Measurements from ENCODE around the gene CDKAL1.
A peak's percentile ranks its signal among the peaks of the same experiment; 100 is the strongest.

CDKAL1 gene

GRCh38 chr6:20960067-20960466 is 425.8 kb downstream of the CDKAL1 start:
- no peak for DNase-seq (ENCODE audit: low spot score)

GRCh38 chr6:20965276-20965675 is 431.0 kb downstream of the CDKAL1 start:
- no peak for DNase-seq (ENCODE audit: low spot score)

- no peak for DNase-seq (ENCODE audit: low spot score)
Observed at GRCh38 chr6:20965915-20966314, 431.7 kb downstream of the CDKAL1 start.

GRCh38 chr6:20969551-20969950 is 435.3 kb downstream of the CDKAL1 start:
- no peak for DNase-seq (ENCODE audit: low spot score)

- DNase-seq (ENCODE audit: low spot score): no peak
Observed at GRCh38 chr6:20976391-20976918, 442.2 kb downstream of the CDKAL1 start.

GRCh38 chr6:20978151-20978614 is 443.9 kb downstream of the CDKAL1 start:
- DNase-seq (ENCODE audit: low spot score): peak; percentile 59

- DNase-seq (ENCODE audit: low spot score): no peak
Observed at GRCh38 chr6:20979076-20979475, 444.8 kb downstream of the CDKAL1 start.

- no peak for DNase-seq (ENCODE audit: low spot score)
Observed at GRCh38 chr6:20983961-20984360, 449.7 kb downstream of the CDKAL1 start.

GRCh38 chr6:20985821-20986220 is 451.6 kb downstream of the CDKAL1 start:
- DNase-seq (ENCODE audit: low spot score): no peak

GRCh38 chr6:20991910-20992309 is 457.7 kb downstream of the CDKAL1 start:
- no peak for DNase-seq (ENCODE audit: low spot score)

GRCh38 chr6:20996099-20996498 is 461.8 kb downstream of the CDKAL1 start:
- no peak for DNase-seq (ENCODE audit: low spot score)

GRCh38 chr6:20997143-20997769 is 463.0 kb downstream of the CDKAL1 start:
- no peak for DNase-seq (ENCODE audit: low spot score)

GRCh38 chr6:20997770-20998147 is 463.5 kb downstream of the CDKAL1 start:
- DNase-seq (ENCODE audit: low spot score): no peak

GRCh38 chr6:20998748-20999448 is 464.6 kb downstream of the CDKAL1 start:
- no peak for DNase-seq (ENCODE audit: low spot score)

GRCh38 chr6:21000331-21000801 is 466.1 kb downstream of the CDKAL1 start:
- DNase-seq (ENCODE audit: low spot score): no peak

- DNase-seq (ENCODE audit: low spot score): peak; percentile 29
Observed at GRCh38 chr6:21001736-21002135, 467.5 kb downstream of the CDKAL1 start.

- DNase-seq (ENCODE audit: low spot score): peak; percentile 27
Observed at GRCh38 chr6:21003780-21004541, 469.7 kb downstream of the CDKAL1 start.

- peak; percentile 49 for DNase-seq (ENCODE audit: low spot score)
Observed at GRCh38 chr6:21005816-21006570, 471.7 kb downstream of the CDKAL1 start.

- no peak for DNase-seq (ENCODE audit: low spot score)
Observed at GRCh38 chr6:21019614-21020013, 485.4 kb downstream of the CDKAL1 start.

- no peak for DNase-seq (ENCODE audit: low spot score)
Observed at GRCh38 chr6:21022343-21023107, 488.3 kb downstream of the CDKAL1 start.

- no peak for DNase-seq (ENCODE audit: low spot score)
Observed at GRCh38 chr6:21023210-21023609, 489.0 kb downstream of the CDKAL1 start.
